Nephron (organoid): ENCODE data around the gene AHCYL2.

Experiments
- H3K27ac Mint-ChIP-seq, 3 experiments: 2 replicates each; pipeline ENCODE4 v1.8.0; 2020; ENCODE audit warnings: mixed read lengths in 3 of 3, mild to moderate bottlenecking in 2 of 3, moderate library complexity in 1 of 3
- H3K27me3 Mint-ChIP-seq: 2 replicates; pipeline ENCODE4 v1.8.0; 2021; ENCODE audit warnings: low read depth, mild to moderate bottlenecking, moderate library complexity, mixed read lengths
- H3K36me3 Mint-ChIP-seq: 2 replicates; pipeline ENCODE4 v1.8.0; 2020; ENCODE audit warnings: low read depth, mixed read lengths
- H3K4me1 Mint-ChIP-seq: 2 replicates; pipeline ENCODE4 v1.8.0; 2020; ENCODE audit warnings: mixed read lengths
- H3K4me3 Mint-ChIP-seq, 3 experiments: 2 replicates each; pipeline ENCODE4 v1.8.0; 2020; ENCODE audit warnings: mild to moderate bottlenecking in 3 of 3, mixed read lengths in 3 of 3, moderate library complexity in 2 of 3
- H3K9me3 Mint-ChIP-seq: 2 replicates; pipeline ENCODE4 v1.8.0; 2020; ENCODE audit warnings: mixed read lengths
- TF ChIP-seq, protein P1 (sequence below), 3 experiments: fragments of 200-600 bp; sonication (generic); IDR thresholded peaks; one replicate each; pipeline ENCODE4 v1.5.0; 2021; ENCODE audit warnings: antibody characterized with exemption in 3 of 3; ENCODE audit not compliant: unreplicated experiment in 3 of 3

The AHCYL2 gene

DNA sequence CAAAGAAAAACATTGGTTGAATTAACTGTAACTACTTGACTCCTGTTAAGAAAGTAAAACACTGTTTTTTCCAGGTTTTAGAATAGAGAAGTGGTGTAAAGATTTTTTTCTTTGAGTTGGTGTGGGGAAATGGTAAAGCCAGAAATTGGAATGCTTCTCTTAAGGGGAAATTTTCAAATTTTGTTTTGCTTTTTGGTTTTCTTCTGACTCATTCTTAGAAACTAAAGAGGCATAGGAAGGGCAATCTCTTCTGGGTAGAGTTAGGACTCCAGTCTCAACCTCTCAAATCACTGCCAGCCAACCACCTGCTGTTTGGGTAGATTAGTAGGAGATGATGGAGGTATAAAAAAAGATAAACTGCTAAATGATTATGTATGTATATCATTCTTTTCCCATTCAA is 161.7 kb downstream of the AHCYL2 start:
- no peaks in the 10 kb centered on the region for H3K9me3 Mint-ChIP-seq
- no peak overlapping the region for H3K4me3 Mint-ChIP-seq
- TF ChIP-seq, protein P1, sequence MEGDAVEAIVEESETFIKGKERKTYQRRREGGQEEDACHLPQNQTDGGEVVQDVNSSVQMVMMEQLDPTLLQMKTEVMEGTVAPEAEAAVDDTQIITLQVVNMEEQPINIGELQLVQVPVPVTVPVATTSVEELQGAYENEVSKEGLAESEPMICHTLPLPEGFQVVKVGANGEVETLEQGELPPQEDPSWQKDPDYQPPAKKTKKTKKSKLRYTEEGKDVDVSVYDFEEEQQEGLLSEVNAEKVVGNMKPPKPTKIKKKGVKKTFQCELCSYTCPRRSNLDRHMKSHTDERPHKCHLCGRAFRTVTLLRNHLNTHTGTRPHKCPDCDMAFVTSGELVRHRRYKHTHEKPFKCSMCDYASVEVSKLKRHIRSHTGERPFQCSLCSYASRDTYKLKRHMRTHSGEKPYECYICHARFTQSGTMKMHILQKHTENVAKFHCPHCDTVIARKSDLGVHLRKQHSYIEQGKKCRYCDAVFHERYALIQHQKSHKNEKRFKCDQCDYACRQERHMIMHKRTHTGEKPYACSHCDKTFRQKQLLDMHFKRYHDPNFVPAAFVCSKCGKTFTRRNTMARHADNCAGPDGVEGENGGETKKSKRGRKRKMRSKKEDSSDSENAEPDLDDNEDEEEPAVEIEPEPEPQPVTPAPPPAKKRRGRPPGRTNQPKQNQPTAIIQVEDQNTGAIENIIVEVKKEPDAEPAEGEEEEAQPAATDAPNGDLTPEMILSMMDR (IDR thresholded peaks at IDR 0.05; ENCODE audit: unreplicated experiment in 3 of 3), result no peak
- H3K27me3 Mint-ChIP-seq, result no peaks in the 10 kb centered on the region
- peaks cover 3% of the 10 kb centered on the region for H3K4me1 Mint-ChIP-seq
- H3K27ac Mint-ChIP-seq, result no peak overlapping the region
- H3K36me3 Mint-ChIP-seq, result peaks cover 11% of the 10 kb centered on the region

DNA sequence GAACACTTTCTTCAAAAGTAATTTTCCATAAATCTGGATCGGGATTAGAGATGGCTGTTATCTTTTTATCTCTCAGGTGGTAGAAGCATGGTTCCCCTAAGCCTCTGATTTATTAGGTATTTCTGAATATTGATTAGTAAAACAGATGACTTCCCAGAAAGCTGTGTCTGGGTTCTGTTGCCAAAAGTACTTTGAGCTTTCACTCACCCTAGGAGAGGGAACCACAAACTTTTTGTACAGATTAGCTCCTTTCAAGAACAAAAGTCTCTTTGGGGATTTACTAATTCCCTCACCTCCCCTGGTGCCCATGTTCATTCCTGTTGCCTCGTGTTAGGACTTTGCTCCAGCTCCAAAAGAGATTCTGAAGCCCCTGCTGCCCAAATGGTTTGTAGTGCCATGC is 162.7 kb downstream of the AHCYL2 start:
- Mint-ChIP-seq H3K27me3 (no peaks in the 10 kb centered on the region), H3K27ac (no peak overlapping the region)

DNA sequence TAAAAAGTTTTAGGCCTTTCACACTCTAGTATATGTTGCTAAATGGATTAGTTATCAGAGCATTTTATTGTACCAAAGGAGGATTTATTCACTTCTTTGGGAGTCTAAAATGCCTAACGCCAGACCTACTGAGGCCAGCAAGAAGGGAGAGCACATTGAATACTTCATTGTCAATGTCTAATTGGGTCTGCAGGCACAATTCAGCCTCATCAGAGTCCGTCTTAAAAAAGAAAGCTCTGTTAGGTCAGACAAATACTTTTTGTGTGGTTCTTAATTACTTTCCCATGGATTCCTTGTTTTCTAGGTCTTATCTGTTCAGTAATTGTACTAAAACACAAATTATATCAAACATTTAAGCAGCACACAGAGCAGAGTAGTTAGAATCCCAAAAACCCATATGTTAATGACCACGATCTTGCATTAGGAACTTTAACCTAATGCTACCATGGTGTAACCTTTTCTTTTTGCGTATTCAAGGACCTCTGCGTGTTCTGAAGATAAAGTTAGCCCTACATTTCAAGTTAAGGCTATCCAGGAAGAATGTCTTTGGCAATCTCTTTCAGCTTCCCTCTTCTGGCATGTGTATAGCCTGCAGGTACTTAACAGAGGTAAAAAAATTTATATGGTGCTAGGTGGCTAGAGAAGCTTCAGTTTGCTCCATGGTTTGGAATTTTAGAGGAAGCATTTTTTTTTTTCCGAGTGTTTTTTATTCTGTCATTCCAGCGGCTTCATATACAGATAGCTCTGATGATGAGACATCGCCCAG is 163.7 kb downstream of the AHCYL2 start:
- Mint-ChIP-seq H3K27ac (no peak overlapping the region), H3K4me1 (peaks cover 6% of the 10 kb centered on the region), H3K36me3 (peaks cover 6% of the 10 kb centered on the region), H3K27me3 (no peaks in the 10 kb centered on the region), H3K4me3 (no peak overlapping the region), H3K9me3 (no peaks in the 10 kb centered on the region)
- TF ChIP-seq, protein P1 (IDR thresholded peaks at IDR 0.05; ENCODE audit: unreplicated experiment in 3 of 3), result no peak

More for the DNA sequence above, 162.7 kb downstream of the AHCYL2 start:
- Mint-ChIP-seq H3K9me3 (no peaks in the 10 kb centered on the region), H3K4me3 (no peak overlapping the region), H3K4me1 (peaks cover 6% of the 10 kb centered on the region), H3K36me3 (peaks cover 9% of the 10 kb centered on the region)
- TF ChIP-seq, protein P1 (IDR thresholded peaks at IDR 0.05; ENCODE audit: unreplicated experiment in 3 of 3), result no peak

DNA sequence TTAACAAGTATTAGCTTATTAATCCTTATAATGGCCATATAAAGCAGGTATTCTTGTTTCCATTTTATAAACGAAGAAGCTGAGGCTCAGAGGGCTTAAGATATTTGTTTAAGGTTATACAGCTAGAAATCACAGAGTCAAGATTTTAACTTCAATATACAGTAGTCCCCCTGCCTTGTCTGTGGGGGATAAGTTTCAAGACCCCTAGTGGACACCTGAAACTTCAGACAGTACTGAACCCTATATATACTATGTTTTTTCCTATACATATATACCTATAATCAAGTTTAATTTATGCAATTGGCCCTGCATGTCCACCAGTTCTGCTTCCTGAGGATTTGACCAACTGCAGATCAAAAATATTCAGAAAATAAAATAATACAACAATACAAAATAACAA is 165.0 kb downstream of the AHCYL2 start:
- H3K9me3 Mint-ChIP-seq, result no peaks in the 10 kb centered on the region
- H3K4me3 Mint-ChIP-seq, result no peak overlapping the region
- H3K27me3 Mint-ChIP-seq, result no peaks in the 10 kb centered on the region
- no peak overlapping the region for H3K27ac Mint-ChIP-seq
- peaks cover 13% of the 10 kb centered on the region for H3K36me3 Mint-ChIP-seq
- H3K4me1 Mint-ChIP-seq, result peaks cover 6% of the 10 kb centered on the region
- TF ChIP-seq, protein P1 (IDR thresholded peaks at IDR 0.05; ENCODE audit: unreplicated experiment in 3 of 3), result no peak

DNA sequence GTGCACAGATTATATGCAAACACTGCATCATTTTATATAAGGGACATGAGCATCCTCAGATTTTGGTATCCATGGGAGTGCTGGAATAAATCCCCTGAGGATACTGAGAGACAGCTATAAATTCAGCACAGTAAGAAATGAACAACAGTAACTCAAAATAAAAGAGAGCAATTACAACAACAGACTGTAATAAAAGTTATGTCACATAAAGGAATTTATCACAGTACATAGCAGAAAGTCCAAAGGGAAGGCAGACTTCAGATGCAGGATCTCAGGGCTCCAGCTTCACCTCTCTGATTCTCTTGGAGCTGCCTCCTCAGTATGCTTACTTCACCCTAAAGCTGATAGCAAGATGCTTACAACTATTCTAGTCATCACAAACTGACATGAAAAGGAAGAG is 165.5 kb downstream of the AHCYL2 start:
- Mint-ChIP-seq H3K4me1 (peaks cover 6% of the 10 kb centered on the region), H3K27ac (no peak overlapping the region), H3K36me3 (peaks cover 15% of the 10 kb centered on the region), H3K9me3 (no peaks in the 10 kb centered on the region), H3K27me3 (no peaks in the 10 kb centered on the region), H3K4me3 (no peak overlapping the region)
- TF ChIP-seq, protein P1 (IDR thresholded peaks at IDR 0.05; ENCODE audit: unreplicated experiment in 3 of 3), result no peak
